PC-3 (cell line): ENCODE results near the gene TXNDC12.

Experiments used
- EZH2 ChIP-seq: fragments of 300-600 bp; sonication (generic); IDR thresholded peaks from one replicate; pipeline ENCODE4 v1.6.1; 2017; ENCODE audit warnings: antibody characterized with exemption, mild to moderate bottlenecking, low read length; ENCODE audit not compliant: unreplicated experiment
- EZH2phosphoT487 ChIP-seq: fragments of 300-600 bp; sonication (generic); IDR thresholded peaks from 2 replicates; pipeline ENCODE4 v1.6.1; 2018; ENCODE audit warnings: mild to moderate bottlenecking, antibody characterized with exemption, low read length, borderline replicate concordance
- TF ChIP-seq, protein P1 (sequence below): fragments of 300-600 bp; sonication (generic); conservative IDR thresholded peaks from 2 replicates; pipeline ENCODE4 v1.5.1; 2017; ENCODE audit warnings: antibody characterized with exemption, low read depth, mild to moderate bottlenecking, low read length

DNA sequence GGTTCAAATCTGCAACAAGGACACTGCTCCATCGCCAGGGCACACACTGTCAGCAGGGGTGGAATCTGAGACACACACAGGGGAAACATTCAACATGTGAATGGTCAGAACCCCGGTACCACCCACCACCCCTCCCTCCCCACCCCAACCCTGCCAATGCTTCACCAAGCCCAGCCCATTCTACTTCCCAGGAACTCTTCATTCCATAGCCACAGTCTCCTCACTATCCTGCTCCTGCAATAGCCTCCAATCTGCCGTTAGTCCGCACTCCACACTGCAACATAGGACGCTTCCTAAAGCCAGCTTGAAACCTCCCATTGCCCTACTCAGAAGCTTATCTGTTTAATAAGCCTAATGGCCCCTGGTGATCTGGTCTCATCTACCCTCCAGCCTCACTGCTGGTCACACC lies 57.0 kb downstream of the TXNDC12 start:
- TF ChIP-seq, protein P1, sequence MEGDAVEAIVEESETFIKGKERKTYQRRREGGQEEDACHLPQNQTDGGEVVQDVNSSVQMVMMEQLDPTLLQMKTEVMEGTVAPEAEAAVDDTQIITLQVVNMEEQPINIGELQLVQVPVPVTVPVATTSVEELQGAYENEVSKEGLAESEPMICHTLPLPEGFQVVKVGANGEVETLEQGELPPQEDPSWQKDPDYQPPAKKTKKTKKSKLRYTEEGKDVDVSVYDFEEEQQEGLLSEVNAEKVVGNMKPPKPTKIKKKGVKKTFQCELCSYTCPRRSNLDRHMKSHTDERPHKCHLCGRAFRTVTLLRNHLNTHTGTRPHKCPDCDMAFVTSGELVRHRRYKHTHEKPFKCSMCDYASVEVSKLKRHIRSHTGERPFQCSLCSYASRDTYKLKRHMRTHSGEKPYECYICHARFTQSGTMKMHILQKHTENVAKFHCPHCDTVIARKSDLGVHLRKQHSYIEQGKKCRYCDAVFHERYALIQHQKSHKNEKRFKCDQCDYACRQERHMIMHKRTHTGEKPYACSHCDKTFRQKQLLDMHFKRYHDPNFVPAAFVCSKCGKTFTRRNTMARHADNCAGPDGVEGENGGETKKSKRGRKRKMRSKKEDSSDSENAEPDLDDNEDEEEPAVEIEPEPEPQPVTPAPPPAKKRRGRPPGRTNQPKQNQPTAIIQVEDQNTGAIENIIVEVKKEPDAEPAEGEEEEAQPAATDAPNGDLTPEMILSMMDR: no peak
- TF ChIP-seq EZH2 (no peak), EZH2phosphoT487 (no peak)
